CD4-positive, alpha-beta T cell (primary cell): ENCODE data around the gene TCF12. TPM values are rescaled to one million over a fixed set of nuclear protein-coding genes. Genes with fewer than 3 reads are reported as not detected.

Experiments used
- ATAC-seq: fragments of 200-7000 bp; cut with Tn5 transposase; one replicate; pipeline ENCODE4 v1.10.0; 2022; ENCODE audit warnings: mild to moderate bottlenecking; ENCODE audit not compliant: poor library complexity
- CTCF ChIA-PET: fragments of 350-600 bp; sonication (Branson Sonifier 250); formaldehyde crosslinking; loops from one replicate; lab custom pipeline; 2021; ENCODE audit warnings: antibody characterized with exemption, inconsistent platforms; lab: Charles Lee
- POLR2A ChIA-PET: fragments of 350-600 bp; sonication (Branson Sonifier 250); formaldehyde crosslinking; loops from one replicate; lab custom pipeline; 2021; ENCODE audit warnings: antibody characterized with exemption, inconsistent platforms; lab: Charles Lee
- DNase-seq, 14 experiments: peaks; one replicate each; pipeline ENCODE4 v3.0.0-alpha.2; 2013 to 2020; ENCODE audit warnings: mixed read lengths in 2 of 14
- H3K27ac ChIP-seq, 2 donors: one replicate each; pipeline versions ENCODE4 v1.5.1 to v1.7.0; 2013; ENCODE audit warnings: low read length in 2 of 2, low read depth in 1 of 2, mild to moderate bottlenecking in 1 of 2
- H3K27me3 ChIP-seq, 2 experiments: 1 replicate in 1 of 2; 2 replicates in 1 of 2; pipeline versions ENCODE4 v1.6.1 to v1.7.0; 2013; ENCODE audit warnings: low read length in 2 of 2, control low read depth in 1 of 2, mild to moderate bottlenecking in 1 of 2, moderate library complexity in 1 of 2; ENCODE audit not compliant: insufficient read depth in 2 of 2, control insufficient read depth in 1 of 2
- H3K36me3 ChIP-seq: one replicate; pipeline ENCODE4 v1.6.1; 2013; ENCODE audit warnings: low read length, control low read depth; ENCODE audit not compliant: insufficient read depth
- H3K4me1 ChIP-seq: one replicate; pipeline ENCODE4 v1.6.1; 2013; ENCODE audit warnings: low read length, control low read depth; ENCODE audit not compliant: insufficient read depth
- H3K4me3 ChIP-seq: one replicate; pipeline ENCODE4 v1.5.1; 2013; ENCODE audit warnings: mild to moderate bottlenecking, low read length, moderate library complexity
- H3K9me3 ChIP-seq, 2 experiments: 1 replicate in 1 of 2; 2 replicates in 1 of 2; pipeline versions ENCODE4 v1.6.1 to v1.7.0; 2013; ENCODE audit warnings: low read length in 2 of 2, mild to moderate bottlenecking in 2 of 2, control low read depth in 1 of 2, moderate library complexity in 1 of 2; ENCODE audit not compliant: control insufficient read depth in 1 of 2, insufficient read depth in 1 of 2
- H3K27ac Mint-ChIP-seq: one replicate; pipeline ENCODE4 v1.8.0; 2020; ENCODE audit warnings: mixed read lengths
- H3K27me3 Mint-ChIP-seq: one replicate; pipeline ENCODE4 v1.8.0; 2021; ENCODE audit warnings: mixed read lengths
- H3K36me3 Mint-ChIP-seq: one replicate; pipeline ENCODE4 v1.8.0; 2021; ENCODE audit warnings: low read depth, mixed read lengths
- H3K4me1 Mint-ChIP-seq: one replicate; pipeline ENCODE4 v1.8.0; 2021; ENCODE audit warnings: low read depth, mixed read lengths
- H3K4me3 Mint-ChIP-seq: one replicate; pipeline ENCODE4 v1.8.0; 2020; ENCODE audit warnings: mild to moderate bottlenecking, mixed read lengths
- H3K9me3 Mint-ChIP-seq: one replicate; pipeline ENCODE4 v1.8.0; 2020; ENCODE audit warnings: mixed read lengths
- intact Hi-C, 2 experiments: fragments of 100-400 bp; cut with DNase I in 1 of 2; cut with micrococcal nuclease in 1 of 2; formaldehyde crosslinking; loops; one replicate each; pipeline versions ENCODE4 v1.15.1 to v1.9.0; 2023 to 2025; cut with DNase I, micrococcal nuclease
- total RNA-seq, 174 experiments: library from RNA in 2 of 174; stranded (reverse) in 2 of 174; gene quantifications; one replicate each; pipeline ENCODE4 v1.2.3 and lab custom pipeline; 2021 to 2026
- TF ChIP-seq, protein P1 (sequence below): fragments of 200-600 bp; IDR thresholded peaks from one replicate; pipeline ENCODE4 v1.8.0; 2022; ENCODE audit warnings: antibody characterized with exemption, mild to moderate bottlenecking

The TCF12 gene
- total RNA-seq, 2 experiments from 2014 or later = 54.0 TPM

GRCh38 chr15:57070674-57071073, 152.2 kb downstream of the TCF12 start:
- no peaks in the 10 kb centered on the region for H3K27me3 ChIP-seq
- Mint-ChIP-seq H3K4me1 (peaks cover 69% of the 10 kb centered on the region), H3K9me3 (no peaks in the 10 kb centered on the region), H3K27ac (no peak overlapping the region), H3K4me3 (no peak overlapping the region), H3K27me3 (no peaks in the 10 kb centered on the region), H3K36me3 (peaks cover 14% of the 10 kb centered on the region)
- no peak for DNase-seq
- H3K9me3 ChIP-seq = no peaks in the 10 kb centered on the region
- TF ChIP-seq, protein P1, sequence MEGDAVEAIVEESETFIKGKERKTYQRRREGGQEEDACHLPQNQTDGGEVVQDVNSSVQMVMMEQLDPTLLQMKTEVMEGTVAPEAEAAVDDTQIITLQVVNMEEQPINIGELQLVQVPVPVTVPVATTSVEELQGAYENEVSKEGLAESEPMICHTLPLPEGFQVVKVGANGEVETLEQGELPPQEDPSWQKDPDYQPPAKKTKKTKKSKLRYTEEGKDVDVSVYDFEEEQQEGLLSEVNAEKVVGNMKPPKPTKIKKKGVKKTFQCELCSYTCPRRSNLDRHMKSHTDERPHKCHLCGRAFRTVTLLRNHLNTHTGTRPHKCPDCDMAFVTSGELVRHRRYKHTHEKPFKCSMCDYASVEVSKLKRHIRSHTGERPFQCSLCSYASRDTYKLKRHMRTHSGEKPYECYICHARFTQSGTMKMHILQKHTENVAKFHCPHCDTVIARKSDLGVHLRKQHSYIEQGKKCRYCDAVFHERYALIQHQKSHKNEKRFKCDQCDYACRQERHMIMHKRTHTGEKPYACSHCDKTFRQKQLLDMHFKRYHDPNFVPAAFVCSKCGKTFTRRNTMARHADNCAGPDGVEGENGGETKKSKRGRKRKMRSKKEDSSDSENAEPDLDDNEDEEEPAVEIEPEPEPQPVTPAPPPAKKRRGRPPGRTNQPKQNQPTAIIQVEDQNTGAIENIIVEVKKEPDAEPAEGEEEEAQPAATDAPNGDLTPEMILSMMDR = no peak
- no peak overlapping the region for H3K4me3 ChIP-seq
- H3K36me3 ChIP-seq = no peaks in the 10 kb centered on the region
- CTCF ChIA-PET = no interaction called here
- POLR2A ChIA-PET = no interaction called here
- ATAC-seq = no peak
- no peak overlapping the region for H3K27ac ChIP-seq
- H3K4me1 ChIP-seq = no peaks in the 10 kb centered on the region
- intact Hi-C loops = no loop called here

DNA sequence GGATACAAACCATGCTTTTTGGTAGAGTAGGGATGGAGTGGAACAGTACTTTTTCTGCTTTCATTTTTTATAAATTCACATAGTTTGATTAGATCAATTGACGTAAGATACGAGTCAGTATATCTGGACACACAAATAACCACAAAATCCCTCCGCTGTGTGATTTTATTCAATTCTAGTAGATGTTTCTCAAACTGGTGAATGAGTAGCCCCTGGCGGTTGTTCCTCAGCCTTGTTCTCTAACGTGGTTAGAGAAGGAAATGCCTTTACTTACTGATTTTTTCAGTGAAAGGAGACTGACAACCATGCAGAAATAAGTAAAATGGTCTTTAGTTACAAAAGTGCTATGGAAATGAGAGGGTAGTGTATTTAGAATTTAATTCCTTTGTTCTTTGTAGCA, 161.0 kb downstream of the TCF12 start:
- Histone ChIP-seq H3K36me3 (no peaks in the 10 kb centered on the region), H3K27ac (no peak overlapping the region), H3K27me3 (no peaks in the 10 kb centered on the region), H3K4me3 (no peak overlapping the region), H3K4me1 (peaks cover 4% of the 10 kb centered on the region), H3K9me3 (no peaks in the 10 kb centered on the region)
- ChIA-PET POLR2A (interaction anchor here (0.6 to 0.9 kb wide), 2 partner anchors 25 to 885 kb away, joined by 3 read pairs; no protein-coding TSS in a partner anchor), CTCF (interaction anchor here (1.4 kb wide), 1 partner anchor 12 kb away, joined by 5 read pairs; no protein-coding TSS in a partner anchor)
- peaks cover 4% of the 10 kb centered on the region for H3K36me3 Mint-ChIP-seq
- H3K4me1 Mint-ChIP-seq = peaks cover 55% of the 10 kb centered on the region
- DNase-seq (peak in 4 of 14 experiments; percentile 8 to 29 (median 20)), ATAC-seq (no peak)
- H3K27me3 Mint-ChIP-seq = no peaks in the 10 kb centered on the region
- no peaks in the 10 kb centered on the region for H3K9me3 Mint-ChIP-seq
- H3K4me3 Mint-ChIP-seq = no peak overlapping the region
- intact Hi-C loops = loop anchor here (2.0 to 5.0 kb wide), 2 partner anchors 159 to 162 kb away; partner anchors contain the start of gene TCF12 (in 1 of the 2)
- TF ChIP-seq, protein P1 = peak; percentile 30
- H3K27ac Mint-ChIP-seq = no peak overlapping the region

GRCh38 chr15:57079931-57080620, 161.6 kb downstream of the TCF12 start:
- Mint-ChIP-seq H3K27ac (no peak overlapping the region), H3K4me1 (peaks cover 57% of the 10 kb centered on the region)

More at GRCh38 chr15:57079931-57080620, 161.6 kb downstream of the TCF12 start:
- Histone ChIP-seq H3K36me3 (no peaks in the 10 kb centered on the region), H3K9me3 (no peaks in the 10 kb centered on the region), H3K27ac (no peak overlapping the region), H3K4me3 (no peak overlapping the region), H3K4me1 (peaks cover 4% of the 10 kb centered on the region), H3K27me3 (no peaks in the 10 kb centered on the region)
- Mint-ChIP-seq H3K9me3 (no peaks in the 10 kb centered on the region), H3K4me3 (no peak overlapping the region), H3K27me3 (no peaks in the 10 kb centered on the region), H3K36me3 (peaks cover 3% of the 10 kb centered on the region)
- intact Hi-C loops = loop anchor here (2.0 to 5.0 kb wide), 2 partner anchors 159 to 163 kb away; partner anchors contain the start of gene TCF12 (in 1 of the 2)
- ATAC-seq (no peak), DNase-seq (peak in 1 of 14 experiments; percentile 4)
- CTCF ChIA-PET = interaction anchor here (1.1 to 1.4 kb wide), 2 partner anchors 11 to 15 kb away, joined by 3 to 5 read pairs; no protein-coding TSS in a partner anchor
- TF ChIP-seq, protein P1 = no peak
- POLR2A ChIA-PET = interaction anchor here (0.6 to 0.9 kb wide), 2 partner anchors 25 to 885 kb away, joined by 3 read pairs; no protein-coding TSS in a partner anchor
